WTC11 (cell line): ENCODE results near the gene BNIP2. TPM values are rescaled to one million over a fixed set of nuclear protein-coding genes. Genes with fewer than 3 reads are reported as not detected.

Experiments used
- ATAC-seq: fragments of 200-7000 bp; cut with Tn5 transposase; 2 replicates; pipeline ENCODE4 v1.10.0; 2021; ENCODE audit warnings: mild to moderate bottlenecking, moderate library complexity
- CTCF ChIA-PET: fragments of 300-600 bp; sonication (Branson Sonifier 250); formaldehyde crosslinking; loops from one replicate; lab custom pipeline; 2021; ENCODE audit warnings: antibody characterized with exemption; lab: Charles Lee
- POLR2A ChIA-PET: fragments of 350-600 bp; sonication (Branson Sonifier 250); formaldehyde crosslinking; loops from one replicate; lab custom pipeline; 2021; ENCODE audit warnings: antibody characterized with exemption; lab: Charles Lee
- DNase-seq: peaks from one replicate; pipeline ENCODE4 v3.0.0; 2021; ENCODE audit warnings: low spot score
- H3K27ac Mint-ChIP-seq: 2 replicates; pipeline ENCODE4 v1.8.0; 2021; ENCODE audit warnings: mixed read lengths
- H3K27me3 Mint-ChIP-seq: 2 replicates; pipeline ENCODE4 v1.8.0; 2021; ENCODE audit warnings: low read depth, mild to moderate bottlenecking, moderate library complexity, mixed read lengths
- H3K36me3 Mint-ChIP-seq: 2 replicates; pipeline ENCODE4 v1.8.0; 2021; ENCODE audit warnings: mixed read lengths
- H3K4me1 Mint-ChIP-seq: 2 replicates; pipeline ENCODE4 v1.8.0; 2022; ENCODE audit warnings: mixed read lengths
- H3K4me3 Mint-ChIP-seq: 2 replicates; pipeline ENCODE4 v1.8.0; 2021; ENCODE audit warnings: mild to moderate bottlenecking, moderate library complexity, mixed read lengths
- H3K9me3 Mint-ChIP-seq: 2 replicates; pipeline ENCODE4 v1.8.0; 2021; ENCODE audit warnings: mixed read lengths
- ATF1 ChIP-seq: sonication (generic); formaldehyde crosslinking; IDR thresholded peaks from 2 replicates; pipeline ENCODE4 v1.8.1; 2023; ENCODE audit warnings: mild to moderate bottlenecking, moderate library complexity, missing genetic modification reagents
- CREM ChIP-seq: sonication (generic); formaldehyde crosslinking; IDR thresholded peaks from 2 replicates; pipeline ENCODE4 v1.8.1; 2022; ENCODE audit warnings: mild to moderate bottlenecking, missing genetic modification reagents, moderate library complexity
- E2F5 ChIP-seq: sonication (generic); formaldehyde crosslinking; IDR thresholded peaks from 2 replicates; pipeline ENCODE4 v1.8.1; 2022; ENCODE audit warnings: mild to moderate bottlenecking, moderate library complexity, missing genetic modification reagents
- FOXJ3 ChIP-seq: sonication (generic); formaldehyde crosslinking; IDR thresholded peaks from 2 replicates; pipeline ENCODE4 v1.9.0; 2021; ENCODE audit warnings: missing genetic modification reagents, mild to moderate bottlenecking, borderline replicate concordance
- FOXP4 ChIP-seq: sonication (generic); formaldehyde crosslinking; IDR thresholded peaks from 2 replicates; pipeline ENCODE4 v1.8.0; 2022; ENCODE audit warnings: mild to moderate bottlenecking, missing genetic modification reagents
- IRF2 ChIP-seq: sonication (generic); formaldehyde crosslinking; IDR thresholded peaks from 2 replicates; pipeline ENCODE4 v1.8.0; 2022; ENCODE audit warnings: low read depth, missing genetic modification reagents, borderline replicate concordance
- KAT7 ChIP-seq: sonication (generic); formaldehyde crosslinking; IDR thresholded peaks from 2 replicates; pipeline ENCODE4 v1.8.1; 2023; ENCODE audit warnings: missing genetic modification reagents, mild to moderate bottlenecking, borderline replicate concordance
- NFYB ChIP-seq: sonication (generic); formaldehyde crosslinking; conservative IDR thresholded peaks from 2 replicates; pipeline ENCODE4 v1.8.0; 2022; ENCODE audit warnings: low read depth, missing genetic modification reagents
- NR3C1 ChIP-seq: sonication (generic); formaldehyde crosslinking; conservative IDR thresholded peaks from 2 replicates; pipeline ENCODE4 v1.8.1; 2023; ENCODE audit warnings: low read depth, mild to moderate bottlenecking, missing genetic modification reagents
- TEAD4 ChIP-seq: sonication (generic); formaldehyde crosslinking; IDR thresholded peaks from 2 replicates; pipeline ENCODE4 v1.8.0; 2022; ENCODE audit warnings: mild to moderate bottlenecking, missing genetic modification reagents
- TP53 ChIP-seq: sonication (generic); formaldehyde crosslinking; IDR thresholded peaks from 2 replicates; pipeline ENCODE4 v1.8.1; 2023; ENCODE audit warnings: mild to moderate bottlenecking, missing genetic modification reagents
- ZBTB21 ChIP-seq: sonication (generic); formaldehyde crosslinking; IDR thresholded peaks from 2 replicates; pipeline ENCODE4 v1.8.1; 2023; ENCODE audit warnings: mild to moderate bottlenecking, missing genetic modification reagents, borderline replicate concordance
- ZNF121 ChIP-seq: sonication (generic); formaldehyde crosslinking; IDR thresholded peaks from 2 replicates; pipeline ENCODE4 v1.8.0; 2023; ENCODE audit warnings: missing genetic modification reagents
- ZNF317 ChIP-seq: sonication (generic); formaldehyde crosslinking; IDR thresholded peaks from 2 replicates; pipeline ENCODE4 v1.8.1; 2023; ENCODE audit warnings: low read depth, mild to moderate bottlenecking, moderate library complexity, missing genetic modification reagents, borderline replicate concordance
- ZNF416 ChIP-seq: fragments of 250-450 bp; sonication (Bioruptor Pico); IDR thresholded peaks from 2 replicates; pipeline ENCODE4 v1.9.0; 2021; ENCODE audit warnings: mild to moderate bottlenecking, inconsistent platforms
- ZNF423 ChIP-seq: fragments of 250-450 bp; sonication (Bioruptor Pico); IDR thresholded peaks from 2 replicates; pipeline ENCODE4 v2.1.2; 2022; ENCODE audit warnings: mild to moderate bottlenecking, moderate library complexity
- ZNF532 ChIP-seq: fragments of 250-450 bp; sonication (Bioruptor Pico); IDR thresholded peaks from 2 replicates; pipeline ENCODE4 v1.9.0; 2021; ENCODE audit warnings: mild to moderate bottlenecking, borderline replicate concordance
- total RNA-seq: library from RNA; stranded (reverse); gene quantifications from 3 replicates; pipeline ENCODE4 v1.2.3, GENCODE V29; 2021
- TF ChIP-seq, protein P1 (sequence below): sonication (generic); formaldehyde crosslinking; IDR thresholded peaks from 2 replicates; pipeline ENCODE4 v1.8.0; 2023; ENCODE audit warnings: mild to moderate bottlenecking, missing genetic modification reagents
- TF ChIP-seq, protein P2 (sequence below): sonication (generic); formaldehyde crosslinking; IDR thresholded peaks from 2 replicates; pipeline ENCODE4 v1.8.1; 2022; ENCODE audit warnings: low read depth, missing genetic modification reagents, borderline replicate concordance
- TF ChIP-seq, protein P3 (sequence below): sonication (generic); formaldehyde crosslinking; IDR thresholded peaks from 2 replicates; pipeline ENCODE4 v1.8.1; 2023; ENCODE audit warnings: mild to moderate bottlenecking, missing genetic modification reagents

Gene BNIP2
- total RNA-seq, 1 experiment from 2014 or later: 40.3 TPM

DNA sequence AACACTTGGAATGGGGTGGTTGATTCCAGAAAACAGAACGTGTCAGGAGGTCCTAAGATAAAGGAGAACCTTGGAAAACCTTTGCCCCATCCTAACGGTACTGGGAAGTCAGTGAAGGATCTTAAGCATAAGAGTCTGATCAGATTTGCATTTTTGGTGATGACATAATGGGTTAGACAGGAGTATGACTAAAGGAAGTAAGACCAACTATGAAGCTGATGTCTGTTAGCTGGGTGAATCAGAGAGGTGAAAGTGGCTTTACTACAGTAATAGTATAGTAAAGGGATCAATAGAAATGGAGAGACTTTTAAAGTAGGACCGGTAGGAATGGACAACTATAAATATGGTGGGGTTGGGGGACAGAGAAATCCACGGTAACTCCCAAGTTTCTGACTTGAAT lies 44.4 kb downstream of the BNIP2 start:
- ATAC-seq: no peak
- H3K36me3 Mint-ChIP-seq: peaks cover 23% of the 10 kb centered on the region
- no peaks in the 10 kb centered on the region for H3K9me3 Mint-ChIP-seq
- CTCF ChIA-PET: no interaction called here
- TF ChIP-seq, protein P1, sequence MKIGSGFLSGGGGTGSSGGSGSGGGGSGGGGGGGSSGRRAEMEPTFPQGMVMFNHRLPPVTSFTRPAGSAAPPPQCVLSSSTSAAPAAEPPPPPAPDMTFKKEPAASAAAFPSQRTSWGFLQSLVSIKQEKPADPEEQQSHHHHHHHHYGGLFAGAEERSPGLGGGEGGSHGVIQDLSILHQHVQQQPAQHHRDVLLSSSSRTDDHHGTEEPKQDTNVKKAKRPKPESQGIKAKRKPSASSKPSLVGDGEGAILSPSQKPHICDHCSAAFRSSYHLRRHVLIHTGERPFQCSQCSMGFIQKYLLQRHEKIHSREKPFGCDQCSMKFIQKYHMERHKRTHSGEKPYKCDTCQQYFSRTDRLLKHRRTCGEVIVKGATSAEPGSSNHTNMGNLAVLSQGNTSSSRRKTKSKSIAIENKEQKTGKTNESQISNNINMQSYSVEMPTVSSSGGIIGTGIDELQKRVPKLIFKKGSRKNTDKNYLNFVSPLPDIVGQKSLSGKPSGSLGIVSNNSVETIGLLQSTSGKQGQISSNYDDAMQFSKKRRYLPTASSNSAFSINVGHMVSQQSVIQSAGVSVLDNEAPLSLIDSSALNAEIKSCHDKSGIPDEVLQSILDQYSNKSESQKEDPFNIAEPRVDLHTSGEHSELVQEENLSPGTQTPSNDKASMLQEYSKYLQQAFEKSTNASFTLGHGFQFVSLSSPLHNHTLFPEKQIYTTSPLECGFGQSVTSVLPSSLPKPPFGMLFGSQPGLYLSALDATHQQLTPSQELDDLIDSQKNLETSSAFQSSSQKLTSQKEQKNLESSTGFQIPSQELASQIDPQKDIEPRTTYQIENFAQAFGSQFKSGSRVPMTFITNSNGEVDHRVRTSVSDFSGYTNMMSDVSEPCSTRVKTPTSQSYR (CRISPR knock-in tag): no peak
- TF ChIP-seq FOXJ3 (CRISPR knock-in tag): no peak
- TF ChIP-seq, protein P2, sequence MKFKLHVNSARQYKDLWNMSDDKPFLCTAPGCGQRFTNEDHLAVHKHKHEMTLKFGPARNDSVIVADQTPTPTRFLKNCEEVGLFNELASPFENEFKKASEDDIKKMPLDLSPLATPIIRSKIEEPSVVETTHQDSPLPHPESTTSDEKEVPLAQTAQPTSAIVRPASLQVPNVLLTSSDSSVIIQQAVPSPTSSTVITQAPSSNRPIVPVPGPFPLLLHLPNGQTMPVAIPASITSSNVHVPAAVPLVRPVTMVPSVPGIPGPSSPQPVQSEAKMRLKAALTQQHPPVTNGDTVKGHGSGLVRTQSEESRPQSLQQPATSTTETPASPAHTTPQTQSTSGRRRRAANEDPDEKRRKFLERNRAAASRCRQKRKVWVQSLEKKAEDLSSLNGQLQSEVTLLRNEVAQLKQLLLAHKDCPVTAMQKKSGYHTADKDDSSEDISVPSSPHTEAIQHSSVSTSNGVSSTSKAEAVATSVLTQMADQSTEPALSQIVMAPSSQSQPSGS (CRISPR knock-in tag): no peak
- TF ChIP-seq IRF2 (CRISPR knock-in tag): no peak
- no peak for TF ChIP-seq NR3C1 (CRISPR knock-in tag)
- no peak for TF ChIP-seq KAT7 (CRISPR knock-in tag)
- TF ChIP-seq ZNF532 (CRISPR knock-in tag): no peak
- TF ChIP-seq TP53 (CRISPR knock-in tag): no peak
- TF ChIP-seq, protein P3, sequence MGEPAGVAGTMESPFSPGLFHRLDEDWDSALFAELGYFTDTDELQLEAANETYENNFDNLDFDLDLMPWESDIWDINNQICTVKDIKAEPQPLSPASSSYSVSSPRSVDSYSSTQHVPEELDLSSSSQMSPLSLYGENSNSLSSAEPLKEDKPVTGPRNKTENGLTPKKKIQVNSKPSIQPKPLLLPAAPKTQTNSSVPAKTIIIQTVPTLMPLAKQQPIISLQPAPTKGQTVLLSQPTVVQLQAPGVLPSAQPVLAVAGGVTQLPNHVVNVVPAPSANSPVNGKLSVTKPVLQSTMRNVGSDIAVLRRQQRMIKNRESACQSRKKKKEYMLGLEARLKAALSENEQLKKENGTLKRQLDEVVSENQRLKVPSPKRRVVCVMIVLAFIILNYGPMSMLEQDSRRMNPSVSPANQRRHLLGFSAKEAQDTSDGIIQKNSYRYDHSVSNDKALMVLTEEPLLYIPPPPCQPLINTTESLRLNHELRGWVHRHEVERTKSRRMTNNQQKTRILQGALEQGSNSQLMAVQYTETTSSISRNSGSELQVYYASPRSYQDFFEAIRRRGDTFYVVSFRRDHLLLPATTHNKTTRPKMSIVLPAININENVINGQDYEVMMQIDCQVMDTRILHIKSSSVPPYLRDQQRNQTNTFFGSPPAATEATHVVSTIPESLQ (CRISPR knock-in tag): no peak
- H3K27ac Mint-ChIP-seq: no peak overlapping the region; the same call in 1 of the 2 replicates
- no peaks in the 10 kb centered on the region for H3K27me3 Mint-ChIP-seq
- no peak for DNase-seq
- H3K4me1 Mint-ChIP-seq: no peaks in the 10 kb centered on the region
- no peak overlapping the region for H3K4me3 Mint-ChIP-seq
- POLR2A ChIA-PET: no interaction called here

DNA sequence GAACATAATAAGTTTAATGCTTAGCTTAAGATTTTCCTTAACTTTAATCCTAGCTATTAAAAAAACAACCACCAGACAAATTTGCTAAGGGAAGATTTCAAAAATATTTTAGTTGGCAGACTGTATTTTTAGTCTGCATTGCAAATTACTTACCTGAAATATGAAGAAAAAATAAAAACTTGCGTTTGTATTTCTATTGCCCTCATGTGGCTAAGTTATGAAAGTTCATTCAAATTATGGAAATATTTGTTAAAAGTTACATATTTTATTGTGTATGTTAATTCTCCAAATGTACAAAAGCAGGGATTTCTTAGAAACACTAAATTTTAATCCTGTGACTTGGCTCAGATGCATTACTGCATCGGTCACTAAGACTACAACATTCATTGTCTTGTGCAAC lies 46.8 kb downstream of the BNIP2 start:
- Mint-ChIP-seq H3K4me1 (no peaks in the 10 kb centered on the region), H3K4me3 (no peak overlapping the region), H3K27me3 (no peaks in the 10 kb centered on the region), H3K9me3 (no peaks in the 10 kb centered on the region), H3K36me3 (peaks cover 32% of the 10 kb centered on the region), H3K27ac (no peak overlapping the region)
- DNase-seq (no peak), ATAC-seq (no peak)
- ChIA-PET CTCF (interaction anchor here (0.9 to 1.2 kb wide), 3 partner anchors 9 to 110 kb away, joined by 3 to 4 read pairs (median 4); no protein-coding TSS in a partner anchor), POLR2A (no interaction called here)
- TF ChIP-seq ZNF423 (CRISPR knock-in tag) (no peak), TEAD4 (CRISPR knock-in tag) (no peak), ZNF317 (CRISPR knock-in tag) (no peak), ZNF121 (CRISPR knock-in tag) (no peak), CREM (no peak), NFYB (CRISPR knock-in tag) (no peak), FOXP4 (CRISPR knock-in tag) (no peak), FOXJ3 (CRISPR knock-in tag) (no peak), ZBTB21 (CRISPR knock-in tag) (no peak), ZNF416 (no peak), ATF1 (CRISPR knock-in tag) (no peak), E2F5 (CRISPR knock-in tag) (no peak)
